Measurements from ENCODE around the gene TOPORS.
"Not testable (repeated sequence)": the region's sequence is repeated elsewhere in the genome, so short reads cannot be mapped to it uniquely, and the experiment has no call there.

- TF ChIP-seq CTCF (conservative IDR thresholded peaks at IDR 0.05 in 1 of 2, IDR thresholded peaks at IDR 0.05 in 1 of 2; ENCODE audit: extremely low read depth in 1 of 2, insufficient read depth in 1 of 2, low read depth in 1 of 2, low read length in 2 of 2); EZH2 (IDR thresholded peaks at IDR 0.05; ENCODE audit: borderline replicate concordance, low read length): not testable (repeated sequence)
These were observed 27.9 kb downstream of the TOPORS start for GRCh38 chr9:32524558-32524891.
